PC-9 (cell line): ENCODE results near the gene ZNF267. TPM values are rescaled to one million over a fixed set of nuclear protein-coding genes. Genes with fewer than 3 reads are reported as not detected.
A peak's percentile ranks its signal among the peaks of the same experiment; 100 is the strongest.

Experiments
- BruUV-seq: library from RNA; stranded (reverse); fragments of 400-500 nt; replicated peaks from 2 replicates; lab custom pipeline; 2021; lab: Mats Ljungman, UMichigan
- CTCF ChIA-PET: fragments of 300-600 bp; sonication (Branson Sonifier 250); formaldehyde crosslinking; loops from one replicate; lab custom pipeline; 2022; ENCODE audit warnings: antibody characterized with exemption; lab: Charles Lee
- POLR2A ChIA-PET: fragments of 300-600 bp; sonication (Branson Sonifier 250); formaldehyde crosslinking; loops from one replicate; lab custom pipeline; 2022; ENCODE audit warnings: antibody characterized with exemption; ENCODE audit not compliant: unreplicated experiment; lab: Charles Lee
- DNase-seq, 2 experiments: peaks; one replicate each; pipeline versions ENCODE4 v3.0.0 to v3.0.0-alpha.2; 2015 to 2022; ENCODE audit warnings: mixed read lengths in 1 of 2
- H2AFZ ChIP-seq: fragments of 200-600 bp; sonication (generic); 2 replicates; pipeline ENCODE4 v1.8.1; 2017; ENCODE audit warnings: antibody characterized with exemption
- H3F3A ChIP-seq: fragments of 200-600 bp; sonication (generic); 2 replicates; pipeline ENCODE4 v1.8.1; 2017; ENCODE audit warnings: antibody characterized with exemption, mild to moderate bottlenecking, low read depth; ENCODE audit not compliant: insufficient read depth
- H3K27ac ChIP-seq: fragments of 200-600 bp; sonication (generic); 2 replicates; pipeline ENCODE4 v1.6.1; 2016; ENCODE audit warnings: mixed run types
- H3K27me3 ChIP-seq: fragments of 200-600 bp; sonication (generic); 2 replicates; pipeline ENCODE4 v1.6.1; 2016; ENCODE audit warnings: low read depth, mixed run types; ENCODE audit not compliant: insufficient read depth
- H3K36me3 ChIP-seq: fragments of 200-600 bp; sonication (generic); 2 replicates; pipeline ENCODE4 v1.6.1; 2016; ENCODE audit warnings: low read depth, mixed run types
- H3K4me1 ChIP-seq: fragments of 200-600 bp; sonication (generic); replicated peaks from 2 replicates; pipeline ENCODE4 v1.6.1; 2016; ENCODE audit warnings: mixed run types; ENCODE audit not compliant: insufficient read depth
- H3K4me2 ChIP-seq: fragments of 200-600 bp; sonication (generic); 2 replicates; pipeline ENCODE4 v1.6.1; 2017; ENCODE audit warnings: mixed run types
- H3K4me3 ChIP-seq: fragments of 200-600 bp; sonication (generic); 2 replicates; pipeline ENCODE4 v1.6.1; 2016; ENCODE audit warnings: mixed run types
- H3K79me2 ChIP-seq: fragments of 200-600 bp; sonication (generic); 2 replicates; pipeline ENCODE4 v1.6.1; 2017; ENCODE audit warnings: low read depth, mixed run types
- H3K9me2 ChIP-seq: fragments of 200-600 bp; sonication (generic); 2 replicates; pipeline ENCODE4 v1.8.1; 2017; ENCODE audit warnings: mild to moderate bottlenecking; ENCODE audit not compliant: insufficient read depth
- H3K9me3 ChIP-seq: fragments of 200-600 bp; sonication (generic); 2 replicates; pipeline ENCODE4 v1.8.1; 2016; ENCODE audit warnings: low read depth; ENCODE audit not compliant: insufficient read depth
- H4K20me1 ChIP-seq: fragments of 200-600 bp; sonication (generic); 2 replicates; pipeline ENCODE4 v1.8.1; 2017; ENCODE audit not compliant: insufficient read depth
- EZH2 ChIP-seq: fragments of 200-600 bp; sonication (generic); IDR thresholded peaks from 2 replicates; pipeline ENCODE4 v1.8.0; 2017; ENCODE audit warnings: antibody characterized with exemption, low read depth
- intact Hi-C: fragments of 100-400 bp; cut with micrococcal nuclease; formaldehyde crosslinking; loops from one replicate; pipeline ENCODE4 v1.10.0; 2022; ENCODE audit not compliant: unreplicated experiment
- total RNA-seq: library from RNA; stranded (reverse); gene quantifications from 2 replicates; pipeline ENCODE4 v1.2.3, GENCODE V29; 2021
- TF ChIP-seq, protein P1 (sequence below): fragments of 200-600 bp; sonication (generic); conservative IDR thresholded peaks from 2 replicates; pipeline ENCODE4 v1.6.1; 2017; ENCODE audit warnings: mixed run types, antibody characterized with exemption, mild to moderate bottlenecking, moderate library complexity

ZNF267 gene
- total RNA-seq, 1 experiment from 2014 or later: 12.4 TPM

DNA sequence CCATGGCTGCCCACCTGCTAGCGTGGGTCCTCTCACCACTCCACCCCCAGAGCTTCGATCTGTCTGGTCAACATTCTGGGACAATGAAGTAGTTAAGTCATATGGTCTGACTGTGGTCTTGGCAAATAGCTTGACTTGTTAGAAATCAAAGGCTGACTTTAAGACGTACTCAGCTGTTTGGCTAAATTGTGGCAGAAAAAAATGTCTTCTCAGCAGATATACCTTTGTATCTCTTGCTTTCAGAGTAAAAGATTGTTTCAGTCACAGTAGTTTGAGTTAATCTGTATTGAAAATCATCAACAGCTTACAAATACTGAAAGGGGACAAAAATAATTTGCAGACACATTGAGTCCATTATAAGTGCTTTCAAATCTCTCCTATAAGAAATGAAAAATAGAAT lies 2.1 kb upstream of the ZNF267 start:
- Histone ChIP-seq H3K27me3 (no peaks in the 10 kb centered on the region), H4K20me1 (no peaks in the 10 kb centered on the region), H3K27ac (no peak overlapping the region), H3K4me1 (peaks cover 17% of the 10 kb centered on the region), H3F3A (no peaks in the 10 kb centered on the region; the same call in 1 of the 2 replicates), H3K4me3 (no peak overlapping the region), H3K9me2 (no peaks in the 10 kb centered on the region), H3K79me2 (peaks cover 29% of the 10 kb centered on the region), H3K4me2 (no peak overlapping the region), H3K9me3 (peaks cover 12% of the 10 kb centered on the region), H3K36me3 (peaks cover 15% of the 10 kb centered on the region; the same call in 1 of the 2 replicates), H2AFZ (no peak overlapping the region)
- no TSS peak for BruUV-seq
- TF ChIP-seq EZH2: no peak
- TF ChIP-seq, protein P1, sequence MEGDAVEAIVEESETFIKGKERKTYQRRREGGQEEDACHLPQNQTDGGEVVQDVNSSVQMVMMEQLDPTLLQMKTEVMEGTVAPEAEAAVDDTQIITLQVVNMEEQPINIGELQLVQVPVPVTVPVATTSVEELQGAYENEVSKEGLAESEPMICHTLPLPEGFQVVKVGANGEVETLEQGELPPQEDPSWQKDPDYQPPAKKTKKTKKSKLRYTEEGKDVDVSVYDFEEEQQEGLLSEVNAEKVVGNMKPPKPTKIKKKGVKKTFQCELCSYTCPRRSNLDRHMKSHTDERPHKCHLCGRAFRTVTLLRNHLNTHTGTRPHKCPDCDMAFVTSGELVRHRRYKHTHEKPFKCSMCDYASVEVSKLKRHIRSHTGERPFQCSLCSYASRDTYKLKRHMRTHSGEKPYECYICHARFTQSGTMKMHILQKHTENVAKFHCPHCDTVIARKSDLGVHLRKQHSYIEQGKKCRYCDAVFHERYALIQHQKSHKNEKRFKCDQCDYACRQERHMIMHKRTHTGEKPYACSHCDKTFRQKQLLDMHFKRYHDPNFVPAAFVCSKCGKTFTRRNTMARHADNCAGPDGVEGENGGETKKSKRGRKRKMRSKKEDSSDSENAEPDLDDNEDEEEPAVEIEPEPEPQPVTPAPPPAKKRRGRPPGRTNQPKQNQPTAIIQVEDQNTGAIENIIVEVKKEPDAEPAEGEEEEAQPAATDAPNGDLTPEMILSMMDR: no peak
- ChIA-PET POLR2A (no interaction called here), CTCF (no interaction called here)
- no peak for DNase-seq
- intact Hi-C loops: loop anchor here (10.0 kb wide), 1 partner anchor 157 kb away; a partner anchor contains a TSS

DNA sequence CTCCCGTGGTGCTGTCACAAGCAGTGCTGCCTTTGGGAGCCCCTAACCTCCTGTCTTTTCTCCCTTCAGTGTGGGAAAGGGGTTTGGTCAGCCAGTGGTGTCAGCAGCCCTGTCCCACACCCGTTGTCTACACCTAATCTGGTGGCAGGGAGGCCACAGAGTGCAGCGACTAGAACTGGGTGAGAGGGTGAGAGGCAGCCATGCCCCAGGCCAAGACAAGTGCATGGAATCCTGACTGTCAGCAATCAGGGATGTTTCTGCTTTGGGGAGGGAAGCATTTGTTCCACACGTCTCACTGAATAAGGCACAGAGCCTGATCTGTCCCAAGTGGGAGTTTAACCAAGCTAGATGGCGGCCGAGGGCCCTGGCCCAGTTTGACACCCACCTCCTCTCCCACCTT lies 1.4 kb upstream of the ZNF267 start:
- Histone ChIP-seq H3F3A (no peaks in the 10 kb centered on the region; the same call in 1 of the 2 replicates), H3K79me2 (peaks cover 36% of the 10 kb centered on the region), H3K4me1 (peaks cover 24% of the 10 kb centered on the region), H4K20me1 (no peaks in the 10 kb centered on the region), H3K4me2 (no peak overlapping the region), H3K4me3 (no peak overlapping the region), H2AFZ (peak overlapping the region; percentile 40; the same call in 1 of the 2 replicates), H3K36me3 (peaks cover 22% of the 10 kb centered on the region; the same call in 1 of the 2 replicates), H3K9me3 (peaks cover 12% of the 10 kb centered on the region), H3K27ac (no peak overlapping the region), H3K9me2 (no peaks in the 10 kb centered on the region), H3K27me3 (no peaks in the 10 kb centered on the region)
- POLR2A ChIA-PET: no interaction called here
- no peak for DNase-seq
- BruUV-seq: no TSS peak
- CTCF ChIA-PET: no interaction called here
- TF ChIP-seq, protein P1: no peak
- TF ChIP-seq EZH2: no peak
- intact Hi-C loops: loop anchor here (10.0 kb wide), 1 partner anchor 157 kb away; a partner anchor contains a TSS

DNA sequence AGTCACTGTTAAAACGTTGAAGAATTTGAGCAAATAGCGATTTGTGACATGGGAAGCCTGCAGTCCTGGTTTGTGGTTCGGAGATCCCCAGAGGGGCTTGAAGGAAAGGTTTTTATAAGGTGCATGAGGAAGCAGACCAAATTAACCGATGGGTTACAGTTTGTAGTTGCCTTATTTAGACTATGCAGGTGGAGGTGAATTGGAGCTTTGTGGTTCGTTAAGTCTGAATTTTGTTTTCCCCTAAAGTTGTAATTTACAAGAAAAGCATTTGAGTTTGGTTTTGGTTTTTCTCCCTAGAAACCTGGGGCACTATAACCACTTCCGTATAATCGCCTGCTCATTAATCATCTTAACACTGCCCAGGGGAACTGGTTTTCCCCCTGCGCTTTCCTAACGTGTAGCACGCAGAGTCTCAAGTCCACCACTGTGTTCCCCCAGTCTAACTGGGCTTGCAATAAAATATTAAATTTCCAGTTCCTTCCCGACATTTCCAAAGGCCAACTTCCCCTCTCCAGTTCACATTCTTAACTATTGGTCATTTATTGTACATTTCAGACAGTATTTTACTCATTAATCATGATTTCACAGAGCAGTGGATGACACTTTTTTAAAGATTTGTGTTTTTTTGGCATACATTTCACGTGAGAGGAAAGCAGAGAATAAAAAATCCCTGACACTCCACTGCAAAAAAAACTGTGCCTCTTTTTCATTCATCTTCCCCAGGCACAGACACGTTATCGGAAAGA lies 932 bp downstream of the ZNF267 start:
- Histone ChIP-seq H3K27ac (peak overlapping the region; percentile 67), H3F3A (no peaks in the 10 kb centered on the region; the same call in 1 of the 2 replicates), H3K36me3 (peaks cover 44% of the 10 kb centered on the region), H3K4me3 (peak overlapping the region; percentile 85), H3K4me2 (peak overlapping the region; percentile 85), H3K4me1 (peaks cover 25% of the 10 kb centered on the region), H3K79me2 (peaks cover 59% of the 10 kb centered on the region), H4K20me1 (no peaks in the 10 kb centered on the region), H3K9me3 (peaks cover 26% of the 10 kb centered on the region), H3K9me2 (no peaks in the 10 kb centered on the region), H2AFZ (peak overlapping the region; percentile 100), H3K27me3 (no peaks in the 10 kb centered on the region)
- intact Hi-C loops: loop anchor here (10.0 kb wide), 1 partner anchor 160 kb away; a partner anchor contains a TSS
- BruUV-seq: no TSS peak
- CTCF ChIA-PET: no interaction called here
- POLR2A ChIA-PET: no interaction called here
- DNase-seq: peak; percentile 39 to 71
- TF ChIP-seq, protein P1: no peak
- no peak for TF ChIP-seq EZH2
